ENCODE measurements around the gene RASA2. TPM values are rescaled to one million over a fixed set of nuclear protein-coding genes. Genes with fewer than 3 reads are reported as not detected.

The RASA2 gene
- total and polyA plus RNA-seq, 2 of the 8 experiments (the other 6 are each of a cell fraction or from before 2014, with no cell fraction given): 3.5 to 15.9 TPM

DNA sequence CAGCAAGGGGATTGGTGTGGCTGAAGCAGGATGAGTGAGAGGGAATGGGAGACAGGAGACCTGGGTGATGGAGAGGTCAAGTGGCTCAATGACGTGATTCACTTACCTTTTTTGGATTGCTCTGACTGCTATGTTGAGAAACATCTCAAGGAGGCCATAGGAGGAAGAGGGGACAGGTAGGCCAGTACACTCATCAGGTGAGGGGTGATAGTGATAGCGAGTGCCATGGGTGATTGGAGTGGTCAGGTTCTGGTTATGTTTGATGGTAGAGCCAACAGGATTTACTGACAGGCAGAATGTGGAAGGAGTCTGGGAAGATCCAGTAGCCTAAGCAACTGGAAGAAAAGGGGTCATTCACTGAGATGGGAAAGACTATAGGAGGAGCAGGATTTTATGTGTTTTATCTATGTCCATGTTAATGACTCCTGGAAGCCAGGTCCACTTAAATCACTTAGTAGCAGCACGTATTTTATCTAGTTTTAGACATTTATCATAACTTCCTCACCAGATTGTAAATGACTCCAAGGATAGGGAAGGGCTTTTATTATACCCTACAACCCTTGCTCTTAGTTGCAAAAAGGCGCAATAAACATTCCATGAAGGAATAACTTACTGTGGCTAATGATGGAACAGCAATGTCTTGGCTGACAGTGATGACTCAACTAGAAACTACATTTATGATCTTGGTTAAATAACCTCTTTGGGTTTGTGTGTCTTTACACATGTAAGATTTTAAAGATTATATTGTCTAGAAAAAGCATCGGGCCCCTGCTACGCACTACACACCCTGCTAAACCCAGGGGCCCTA is 131.5 kb downstream of the RASA2 start:
- Histone ChIP-seq H2BK15ac (ENCODE audit: low read length) (no peak overlapping the region), H3K9me3 (ENCODE audit: insufficient read depth in 2 of 2, low read depth in 1 of 2, low read length in 1 of 2) (no peaks in the 10 kb centered on the region), H4K5ac (ENCODE audit: insufficient read length, low read depth, low read length) (no peak overlapping the region), H4K91ac (replicated peaks; ENCODE audit: insufficient read length, low read length) (no peak overlapping the region), H4K20me1 (replicated peaks in 1 of 2; ENCODE audit: control insufficient read depth in 1 of 2, insufficient read depth in 2 of 2, low read length in 2 of 2) (no peaks in the 10 kb centered on the region), H2BK5ac (ENCODE audit: low read depth, low read length) (no peak overlapping the region), H4K8ac (ENCODE audit: extremely low read depth, insufficient read depth, low read length) (no peak overlapping the region), H3K23me2 (ENCODE audit: low read depth, low read length) (no peaks in the 10 kb centered on the region), H3K18ac (ENCODE audit: extremely low read depth, low read length) (no peak overlapping the region), H2AFZ (ENCODE audit: low read length) (no peak overlapping the region), H3K23ac (ENCODE audit: insufficient read length) (no peak overlapping the region), H3K56ac (replicated peaks; ENCODE audit: insufficient read length, low read depth, low read length) (no peak overlapping the region), H3K79me1 (ENCODE audit: low read depth, low read length) (no peaks in the 10 kb centered on the region), H3K4me3 (ENCODE audit: extremely low read depth in 1 of 4, insufficient read depth in 2 of 4, low read depth in 3 of 4, low read length in 4 of 4) (no peak overlapping the region), H3K9ac (replicated peaks in 1 of 4; ENCODE audit: extremely low read depth in 1 of 4, low read depth in 3 of 4, low read length in 3 of 4) (no peak overlapping the region), H3K4me2 (ENCODE audit: insufficient read depth in 1 of 2, low read depth in 2 of 2, low read length in 2 of 2) (no peak overlapping the region), H3K27me3 (replicated peaks in 1 of 4; ENCODE audit: control insufficient read depth in 3 of 4, extremely low read depth in 1 of 4, insufficient read depth in 3 of 4, low read length in 3 of 4) (no peaks in the 10 kb centered on the region), H3K14ac (ENCODE audit: insufficient read length) (no peak overlapping the region), H2BK20ac (ENCODE audit: low read length) (no peak overlapping the region), H3K4ac (replicated peaks; ENCODE audit: insufficient read length, low read depth, low read length) (no peak overlapping the region), H2AK5ac (ENCODE audit: low read depth, low read length) (0 out of 2 replicates have a peak overlapping the region, but pooled peaks have one; percentile 2), H2BK12ac (ENCODE audit: low read depth, low read length) (no peak overlapping the region; the same call in 1 of the 2 replicates), H3K4me1 (replicated peaks in 1 of 4; ENCODE audit: control insufficient read depth in 3 of 4, insufficient read depth in 4 of 4, low read length in 3 of 4) (no peaks in the 10 kb centered on the region; a peak in 1 of 7 replicates), H3K27ac (ENCODE audit: low read depth, low read length) (no peak overlapping the region), H3K79me2 (ENCODE audit: control insufficient read depth in 1 of 2, insufficient read depth in 2 of 2, low read length in 2 of 2) (no peaks in the 10 kb centered on the region), H2BK120ac (replicated peaks; ENCODE audit: low read depth, low read length) (no peak overlapping the region), H3K36me3 (ENCODE audit: control insufficient read depth in 2 of 4, insufficient read depth in 4 of 4, low read length in 3 of 4) (no peaks in the 10 kb centered on the region)
- FAIRE-seq (no peak), DNase-seq (ENCODE audit: low read depth in 1 of 2, low spot score in 2 of 2) (no peak)
- ChIA-PET POLR2A (ENCODE audit: partially characterized antibody) (no interaction called here), CTCF (ENCODE audit: partially characterized antibody) (interaction anchor here (2.3 kb wide), 1 partner anchor 9 kb away, joined by 5 read pairs; no protein-coding TSS in a partner anchor)
- WGBS, 2 experiments (ENCODE audit: extremely low coverage in 1 of 2, insufficient coverage in 1 of 2, insufficient read length in 1 of 2, insufficient replicate concordance in 2 of 2, low coverage in 1 of 2, low lambda C conversion rate in 2 of 2, missing lambda C conversion rate in 1 of 2): 90% methylated on average over 6 of the region's 6 CpGs; no CpG with 5 or more reads in 1 of the 2 experiments

Measured in H1 (cell line).